ENCODE measurements around the gene ZP3.
"Not testable (repeated sequence)": the region's sequence is repeated elsewhere in the genome, so short reads cannot be mapped to it uniquely, and the experiment has no call there.

ZP3 gene

DNA sequence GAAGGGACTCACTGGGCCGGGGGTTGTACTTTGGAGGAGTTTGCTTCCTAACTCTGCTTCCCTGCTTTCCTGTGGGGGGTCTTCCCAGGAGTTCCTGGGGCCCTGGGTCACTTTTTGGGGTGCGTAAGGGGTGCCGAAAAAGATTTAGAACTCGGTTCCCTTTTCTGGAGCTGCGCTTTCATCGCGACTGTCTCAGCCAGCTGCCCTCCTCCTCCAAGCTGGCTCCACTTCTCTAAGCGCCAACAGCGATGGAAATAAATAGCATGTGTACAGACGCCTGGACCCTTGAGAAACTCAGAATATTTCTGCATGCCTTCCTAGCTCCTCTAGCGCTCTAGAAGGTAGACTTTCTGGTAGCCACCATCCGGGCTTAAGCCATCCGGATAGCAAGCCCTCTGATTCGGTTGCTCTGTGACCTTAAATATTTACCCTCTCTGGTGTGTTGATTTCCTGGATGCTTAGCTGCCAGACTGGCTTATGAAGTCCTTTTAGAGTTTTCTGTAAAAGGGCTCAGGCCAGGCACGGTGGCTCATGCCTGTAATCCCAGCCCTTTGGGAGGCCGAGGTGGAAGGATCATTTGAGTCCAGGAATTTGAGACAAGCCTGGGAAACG is 37.6 kb downstream of the ZP3 start:
- H3K4me1 ChIP-seq (ENCODE audit: control insufficient read depth in 5 of 5, insufficient read depth in 5 of 5, low read length in 5 of 5); H3K4me3 ChIP-seq (ENCODE audit: low read depth in 1 of 5, low read length in 5 of 5); H3K27me3 ChIP-seq (ENCODE audit: control insufficient read depth in 5 of 5, insufficient read depth in 4 of 5, low read length in 5 of 5); H3K36me3 ChIP-seq (ENCODE audit: control insufficient read depth in 5 of 5, insufficient read depth in 5 of 5, low read length in 5 of 5); H3K9ac ChIP-seq (ENCODE audit: low read length in 5 of 5); H3K9me3 ChIP-seq (ENCODE audit: control insufficient read depth in 5 of 5, low read length in 5 of 5); H3K27ac ChIP-seq (ENCODE audit: low read depth, low read length): not testable (repeated sequence)

- H3K4me1 ChIP-seq (ENCODE audit: control insufficient read depth in 5 of 5, insufficient read depth in 5 of 5, low read length in 5 of 5); H3K4me3 ChIP-seq (ENCODE audit: low read depth in 1 of 5, low read length in 5 of 5); H3K9me3 ChIP-seq (ENCODE audit: control insufficient read depth in 5 of 5, low read length in 5 of 5); H3K27ac ChIP-seq (ENCODE audit: low read depth, low read length); H3K36me3 ChIP-seq (ENCODE audit: control insufficient read depth in 5 of 5, insufficient read depth in 5 of 5, low read length in 5 of 5); H3K27me3 ChIP-seq (ENCODE audit: control insufficient read depth in 5 of 5, insufficient read depth in 4 of 5, low read length in 5 of 5); H3K9ac ChIP-seq (ENCODE audit: low read length in 5 of 5): not testable (repeated sequence)
Measured at GRCh38 chr7:76464959-76465358, 40.2 kb downstream of the ZP3 start.

GRCh38 chr7:76465950-76466349 is 41.2 kb downstream of the ZP3 start:
- not testable (repeated sequence) for H3K36me3 ChIP-seq (ENCODE audit: control insufficient read depth in 5 of 5, insufficient read depth in 5 of 5, low read length in 5 of 5); H3K9me3 ChIP-seq (ENCODE audit: control insufficient read depth in 5 of 5, low read length in 5 of 5); H3K4me3 ChIP-seq (ENCODE audit: low read depth in 1 of 5, low read length in 5 of 5); H3K27me3 ChIP-seq (ENCODE audit: control insufficient read depth in 5 of 5, insufficient read depth in 4 of 5, low read length in 5 of 5); H3K27ac ChIP-seq (ENCODE audit: low read depth, low read length); H3K4me1 ChIP-seq (ENCODE audit: control insufficient read depth in 5 of 5, insufficient read depth in 5 of 5, low read length in 5 of 5); H3K9ac ChIP-seq (ENCODE audit: low read length in 5 of 5)

GRCh38 chr7:76467743-76468404 is 43.1 kb downstream of the ZP3 start:
- not testable (repeated sequence) for H3K27ac ChIP-seq (ENCODE audit: low read depth, low read length); H3K36me3 ChIP-seq (ENCODE audit: control insufficient read depth in 5 of 5, insufficient read depth in 5 of 5, low read length in 5 of 5); H3K9ac ChIP-seq (ENCODE audit: low read length in 5 of 5); H3K4me1 ChIP-seq (ENCODE audit: control insufficient read depth in 5 of 5, insufficient read depth in 5 of 5, low read length in 5 of 5); H3K4me3 ChIP-seq (ENCODE audit: low read depth in 1 of 5, low read length in 5 of 5); H3K27me3 ChIP-seq (ENCODE audit: control insufficient read depth in 5 of 5, insufficient read depth in 4 of 5, low read length in 5 of 5); H3K9me3 ChIP-seq (ENCODE audit: control insufficient read depth in 5 of 5, low read length in 5 of 5)

- H3K36me3 ChIP-seq (ENCODE audit: control insufficient read depth in 5 of 5, insufficient read depth in 5 of 5, low read length in 5 of 5); H3K9me3 ChIP-seq (ENCODE audit: control insufficient read depth in 5 of 5, low read length in 5 of 5); H3K9ac ChIP-seq (ENCODE audit: low read length in 5 of 5); H3K27me3 ChIP-seq (ENCODE audit: control insufficient read depth in 5 of 5, insufficient read depth in 4 of 5, low read length in 5 of 5); H3K4me3 ChIP-seq (ENCODE audit: low read depth in 1 of 5, low read length in 5 of 5); H3K4me1 ChIP-seq (ENCODE audit: control insufficient read depth in 5 of 5, insufficient read depth in 5 of 5, low read length in 5 of 5); H3K27ac ChIP-seq (ENCODE audit: low read depth, low read length): not testable (repeated sequence)
Measured at GRCh38 chr7:76471556-76472221, 46.9 kb downstream of the ZP3 start.

- not testable (repeated sequence) for H3K27me3 ChIP-seq (ENCODE audit: control insufficient read depth in 5 of 5, insufficient read depth in 4 of 5, low read length in 5 of 5); H3K27ac ChIP-seq (ENCODE audit: low read depth, low read length); H3K4me1 ChIP-seq (ENCODE audit: control insufficient read depth in 5 of 5, insufficient read depth in 5 of 5, low read length in 5 of 5); H3K36me3 ChIP-seq (ENCODE audit: control insufficient read depth in 5 of 5, insufficient read depth in 5 of 5, low read length in 5 of 5); H3K9me3 ChIP-seq (ENCODE audit: control insufficient read depth in 5 of 5, low read length in 5 of 5); H3K4me3 ChIP-seq (ENCODE audit: low read depth in 1 of 5, low read length in 5 of 5); H3K9ac ChIP-seq (ENCODE audit: low read length in 5 of 5)
Measured at GRCh38 chr7:76473097-76473496, 48.3 kb downstream of the ZP3 start.

DNA sequence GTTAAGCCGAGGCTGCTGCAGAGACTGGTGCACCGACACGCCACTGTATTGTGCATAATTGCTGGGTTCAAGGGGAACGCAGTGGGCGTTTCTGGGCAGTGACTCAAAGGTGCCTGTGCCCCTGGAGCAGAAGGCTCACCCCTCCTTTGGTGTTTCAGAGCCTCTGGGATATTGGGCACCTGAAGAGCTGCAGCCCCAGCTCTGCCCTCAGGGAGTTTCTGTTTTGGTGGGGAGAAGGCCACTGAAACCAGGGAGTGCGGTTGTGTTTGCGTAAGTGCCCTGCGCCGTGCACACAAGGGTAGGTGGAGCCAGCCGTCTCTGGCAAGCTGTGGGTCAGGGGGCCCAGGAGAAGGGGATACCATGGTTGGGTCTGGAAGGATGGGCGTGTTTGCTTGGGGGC is 51.5 kb downstream of the ZP3 start:
- not testable (repeated sequence) for H3K27ac ChIP-seq (ENCODE audit: low read depth, low read length); H3K9me3 ChIP-seq (ENCODE audit: control insufficient read depth in 5 of 5, low read length in 5 of 5); H3K27me3 ChIP-seq (ENCODE audit: control insufficient read depth in 5 of 5, insufficient read depth in 4 of 5, low read length in 5 of 5); H3K4me1 ChIP-seq (ENCODE audit: control insufficient read depth in 5 of 5, insufficient read depth in 5 of 5, low read length in 5 of 5); H3K4me3 ChIP-seq (ENCODE audit: low read depth in 1 of 5, low read length in 5 of 5); H3K9ac ChIP-seq (ENCODE audit: low read length in 5 of 5)
- H3K36me3 ChIP-seq (ENCODE audit: control insufficient read depth in 5 of 5, insufficient read depth in 5 of 5, low read length in 5 of 5), result peaks cover 0 to 15% (median 2%) of the 10 kb centered on the region in 5 donors

DNA sequence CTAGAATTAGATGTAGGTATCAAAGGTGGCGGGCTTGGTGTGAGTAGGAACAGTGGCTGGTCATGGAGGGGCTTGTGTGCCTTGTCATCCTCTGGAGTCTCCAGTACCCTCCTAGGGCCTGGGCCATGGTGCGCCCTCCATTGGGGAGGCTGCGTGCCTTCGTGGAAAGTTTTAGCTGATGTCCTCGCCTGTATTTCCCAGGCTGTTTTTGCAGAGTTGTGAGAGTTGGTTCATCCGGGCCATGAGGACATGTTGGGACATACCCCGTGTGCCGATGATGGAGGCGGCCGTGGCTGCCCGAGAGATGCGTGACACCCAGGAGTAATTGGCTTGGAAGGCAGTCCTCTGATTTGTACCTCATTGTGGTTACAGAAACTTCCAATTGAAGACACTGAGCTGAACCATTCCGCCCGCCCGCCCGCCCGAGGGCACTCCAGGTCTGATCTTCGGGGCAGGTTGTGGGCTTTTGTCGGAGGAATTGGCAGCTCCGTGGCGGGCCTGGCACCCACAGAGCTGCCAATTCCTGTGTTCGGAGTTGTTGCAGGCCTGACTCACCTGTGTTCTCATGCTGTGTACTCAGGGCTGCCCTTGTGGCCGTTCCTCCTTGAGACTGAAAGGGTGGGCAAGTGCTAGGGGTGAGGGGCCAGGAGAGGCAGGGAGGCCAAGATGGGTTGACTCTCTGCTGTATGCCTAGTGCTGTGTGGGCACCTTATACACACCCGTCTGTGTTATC is 52.2 kb downstream of the ZP3 start:
- not testable (repeated sequence) for H3K9me3 ChIP-seq (ENCODE audit: control insufficient read depth in 5 of 5, low read length in 5 of 5); H3K4me3 ChIP-seq (ENCODE audit: low read depth in 1 of 5, low read length in 5 of 5); H3K4me1 ChIP-seq (ENCODE audit: control insufficient read depth in 5 of 5, insufficient read depth in 5 of 5, low read length in 5 of 5); H3K9ac ChIP-seq (ENCODE audit: low read length in 5 of 5); H3K27me3 ChIP-seq (ENCODE audit: control insufficient read depth in 5 of 5, insufficient read depth in 4 of 5, low read length in 5 of 5); H3K27ac ChIP-seq (ENCODE audit: low read depth, low read length)
- H3K36me3 ChIP-seq (ENCODE audit: control insufficient read depth in 5 of 5, insufficient read depth in 5 of 5, low read length in 5 of 5), result peaks cover 0 to 17% (median 2%) of the 10 kb centered on the region in 5 donors

DNA sequence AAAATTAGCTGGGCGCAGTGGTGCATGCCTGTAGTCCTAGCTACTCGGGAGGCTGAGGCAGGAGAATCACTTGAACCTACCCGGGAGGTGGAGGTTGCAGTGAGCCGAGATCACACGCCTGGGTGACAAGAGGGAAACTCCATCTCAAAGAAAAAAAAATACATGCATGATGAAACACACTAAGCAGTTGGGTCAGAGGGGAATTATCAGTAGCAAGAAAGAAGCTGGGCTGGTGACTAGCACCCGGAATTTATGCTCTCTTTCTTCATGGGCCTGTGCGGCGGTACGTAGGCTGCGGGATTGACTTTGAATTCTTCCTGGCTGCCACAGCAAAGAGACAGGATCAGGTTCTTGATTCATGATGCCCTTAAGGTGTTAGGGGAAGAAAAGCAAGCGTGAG is 54.9 kb downstream of the ZP3 start:
- not testable (repeated sequence) for H3K4me1 ChIP-seq (ENCODE audit: control insufficient read depth in 5 of 5, insufficient read depth in 5 of 5, low read length in 5 of 5); H3K27ac ChIP-seq (ENCODE audit: low read depth, low read length); H3K4me3 ChIP-seq (ENCODE audit: low read depth in 1 of 5, low read length in 5 of 5); H3K9me3 ChIP-seq (ENCODE audit: control insufficient read depth in 5 of 5, low read length in 5 of 5); H3K27me3 ChIP-seq (ENCODE audit: control insufficient read depth in 5 of 5, insufficient read depth in 4 of 5, low read length in 5 of 5); H3K9ac ChIP-seq (ENCODE audit: low read length in 5 of 5)
- peaks cover 0 to 29% (median 10%) of the 10 kb centered on the region in 5 donors for H3K36me3 ChIP-seq (ENCODE audit: control insufficient read depth in 5 of 5, insufficient read depth in 5 of 5, low read length in 5 of 5)

Data from subcutaneous abdominal adipose tissue (tissue), 5 donors.